Neural crest cell (in vitro differentiated cells): ENCODE data around the gene FOXN1. TPM values are rescaled to one million over a fixed set of nuclear protein-coding genes. Genes with fewer than 3 reads are reported as not detected.

ENCODE experiments used
- DNase-seq: peaks from one replicate; pipeline ENCODE4 v3.0.0; 2021; ENCODE audit warnings: low read depth, mixed read lengths, low spot score
- H3K27ac Mint-ChIP-seq: one replicate; pipeline ENCODE4 v1.8.0; 2021; ENCODE audit warnings: mild to moderate bottlenecking, mixed read lengths; ENCODE audit not compliant: unreplicated experiment
- H3K27me3 Mint-ChIP-seq: 2 replicates; pipeline ENCODE4 v1.8.0; 2021; ENCODE audit warnings: low read depth, mild to moderate bottlenecking, mixed read lengths
- H3K36me3 Mint-ChIP-seq: 2 replicates; pipeline ENCODE4 v1.8.0; 2021; ENCODE audit warnings: low read depth, mild to moderate bottlenecking, mixed read lengths
- H3K4me1 Mint-ChIP-seq: 2 replicates; pipeline ENCODE4 v1.8.0; 2021; ENCODE audit warnings: mixed read lengths
- H3K4me3 Mint-ChIP-seq: one replicate; pipeline ENCODE4 v1.8.0; 2021; ENCODE audit warnings: mild to moderate bottlenecking, mixed read lengths
- H3K9me3 Mint-ChIP-seq: 2 replicates; pipeline ENCODE4 v1.8.0; 2021; ENCODE audit warnings: mixed read lengths
- total RNA-seq: library from RNA; stranded (reverse); gene quantifications from 2 replicates; pipeline ENCODE4 v1.2.1, GENCODE V29; 2021
- TF ChIP-seq, protein P1 (sequence below): fragments of 200-600 bp; sonication (generic); conservative IDR thresholded peaks from 2 replicates; pipeline ENCODE4 v1.5.0; 2021; ENCODE audit warnings: antibody characterized with exemption, mild to moderate bottlenecking

Gene FOXN1
- total RNA-seq, 1 donor from 2014 or later = not detected

DNA sequence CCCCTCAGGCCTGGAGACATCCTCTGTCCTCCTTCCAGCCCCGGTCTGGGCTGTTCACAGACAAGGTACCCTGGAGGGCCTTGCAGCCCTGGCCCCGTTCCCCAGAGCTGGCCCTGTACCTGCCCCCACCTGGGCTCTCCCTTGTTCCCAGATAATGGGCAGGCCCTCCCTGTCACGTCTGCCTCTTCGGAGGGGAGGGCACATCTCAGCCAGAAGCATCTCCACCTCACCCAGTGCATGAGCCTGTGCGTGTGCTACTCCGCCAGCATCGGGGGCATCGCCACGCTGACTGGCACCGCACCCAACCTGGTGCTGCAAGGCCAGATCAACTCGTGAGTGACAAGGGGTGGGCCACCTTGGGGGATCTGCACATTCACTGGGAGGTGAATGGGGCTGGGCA is 14.9 kb upstream of the FOXN1 start:
- no peak overlapping the region for H3K4me3 Mint-ChIP-seq
- H3K27ac Mint-ChIP-seq = no peak overlapping the region
- H3K9me3 Mint-ChIP-seq = no peaks in the 10 kb centered on the region
- no peaks in the 10 kb centered on the region for H3K36me3 Mint-ChIP-seq
- TF ChIP-seq, protein P1, sequence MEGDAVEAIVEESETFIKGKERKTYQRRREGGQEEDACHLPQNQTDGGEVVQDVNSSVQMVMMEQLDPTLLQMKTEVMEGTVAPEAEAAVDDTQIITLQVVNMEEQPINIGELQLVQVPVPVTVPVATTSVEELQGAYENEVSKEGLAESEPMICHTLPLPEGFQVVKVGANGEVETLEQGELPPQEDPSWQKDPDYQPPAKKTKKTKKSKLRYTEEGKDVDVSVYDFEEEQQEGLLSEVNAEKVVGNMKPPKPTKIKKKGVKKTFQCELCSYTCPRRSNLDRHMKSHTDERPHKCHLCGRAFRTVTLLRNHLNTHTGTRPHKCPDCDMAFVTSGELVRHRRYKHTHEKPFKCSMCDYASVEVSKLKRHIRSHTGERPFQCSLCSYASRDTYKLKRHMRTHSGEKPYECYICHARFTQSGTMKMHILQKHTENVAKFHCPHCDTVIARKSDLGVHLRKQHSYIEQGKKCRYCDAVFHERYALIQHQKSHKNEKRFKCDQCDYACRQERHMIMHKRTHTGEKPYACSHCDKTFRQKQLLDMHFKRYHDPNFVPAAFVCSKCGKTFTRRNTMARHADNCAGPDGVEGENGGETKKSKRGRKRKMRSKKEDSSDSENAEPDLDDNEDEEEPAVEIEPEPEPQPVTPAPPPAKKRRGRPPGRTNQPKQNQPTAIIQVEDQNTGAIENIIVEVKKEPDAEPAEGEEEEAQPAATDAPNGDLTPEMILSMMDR = no peak
- DNase-seq = no peak
- peaks cover 3% of the 10 kb centered on the region for H3K4me1 Mint-ChIP-seq
- peaks cover 2% of the 10 kb centered on the region for H3K27me3 Mint-ChIP-seq

DNA sequence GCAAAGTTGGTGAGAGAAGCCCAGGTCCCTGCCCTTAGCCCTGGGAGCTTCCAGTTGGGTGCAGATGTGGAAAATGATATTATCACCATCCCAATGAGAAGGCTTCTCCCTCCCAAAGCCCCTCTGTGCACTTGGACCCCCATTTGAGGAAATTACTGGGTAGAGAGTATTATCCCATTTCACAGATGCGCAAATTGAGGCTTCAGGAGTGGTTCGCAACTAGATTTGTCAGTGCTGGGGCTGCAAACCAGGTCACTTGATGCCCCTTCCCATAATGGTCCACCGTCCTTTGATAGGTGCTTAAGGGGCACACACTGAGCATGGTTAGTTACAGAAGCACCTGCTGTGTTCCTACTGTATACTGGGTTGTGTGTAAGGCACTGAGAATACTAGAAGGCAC is 14.3 kb upstream of the FOXN1 start:
- no peaks in the 10 kb centered on the region for H3K9me3 Mint-ChIP-seq
- no peak for DNase-seq
- peaks cover 2% of the 10 kb centered on the region for H3K27me3 Mint-ChIP-seq
- peaks cover 3% of the 10 kb centered on the region for H3K4me1 Mint-ChIP-seq
- TF ChIP-seq, protein P1 = no peak
- no peaks in the 10 kb centered on the region for H3K36me3 Mint-ChIP-seq
- no peak overlapping the region for H3K4me3 Mint-ChIP-seq
- H3K27ac Mint-ChIP-seq = no peak overlapping the region

DNA sequence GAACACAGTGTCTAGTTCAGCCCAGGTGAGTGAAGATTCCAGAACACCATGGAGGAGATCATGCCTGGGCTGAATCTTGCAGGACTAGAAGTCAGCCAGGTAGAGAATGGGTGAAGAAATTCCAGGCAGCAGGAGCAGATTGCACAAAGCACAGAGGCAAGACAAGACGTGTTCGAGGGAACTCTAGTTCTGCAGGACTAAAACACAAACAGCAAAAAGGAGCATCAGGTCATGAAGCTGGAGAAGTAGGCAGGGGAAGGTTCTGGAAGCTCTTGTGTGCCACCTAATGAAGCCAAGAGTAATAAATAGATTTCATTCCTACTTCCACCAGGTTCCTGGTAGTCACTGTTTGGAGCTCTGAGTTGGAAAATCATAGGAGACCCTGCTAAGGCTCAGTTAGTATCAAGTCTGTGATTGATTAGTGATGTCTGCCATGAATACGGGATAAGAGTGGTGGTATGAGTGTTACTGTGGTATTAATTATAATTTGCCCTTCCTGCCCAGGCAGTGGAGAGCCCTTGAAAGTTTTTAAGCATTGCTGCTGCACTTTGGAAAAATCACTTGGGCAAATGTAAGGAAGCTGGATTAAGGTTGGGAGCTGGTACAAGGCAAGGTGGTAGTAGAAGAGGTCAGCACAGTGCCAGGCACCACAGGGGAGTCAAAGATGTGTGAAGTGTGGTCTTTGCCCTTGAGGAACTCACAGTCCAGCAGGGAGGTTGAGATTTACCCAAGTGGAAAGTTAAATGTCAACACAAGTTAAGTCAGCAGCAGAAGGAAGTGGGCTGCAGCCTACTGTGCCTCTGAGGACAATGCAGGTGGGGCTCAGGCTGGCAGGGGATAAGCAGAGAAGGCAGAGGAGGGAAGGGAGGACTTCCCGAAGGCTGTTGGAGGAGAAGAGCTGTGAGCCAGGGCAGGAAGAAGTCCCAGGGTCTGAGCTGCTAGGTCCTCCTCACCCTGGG is 13.5 kb upstream of the FOXN1 start:
- H3K27ac Mint-ChIP-seq = no peak overlapping the region

DNA sequence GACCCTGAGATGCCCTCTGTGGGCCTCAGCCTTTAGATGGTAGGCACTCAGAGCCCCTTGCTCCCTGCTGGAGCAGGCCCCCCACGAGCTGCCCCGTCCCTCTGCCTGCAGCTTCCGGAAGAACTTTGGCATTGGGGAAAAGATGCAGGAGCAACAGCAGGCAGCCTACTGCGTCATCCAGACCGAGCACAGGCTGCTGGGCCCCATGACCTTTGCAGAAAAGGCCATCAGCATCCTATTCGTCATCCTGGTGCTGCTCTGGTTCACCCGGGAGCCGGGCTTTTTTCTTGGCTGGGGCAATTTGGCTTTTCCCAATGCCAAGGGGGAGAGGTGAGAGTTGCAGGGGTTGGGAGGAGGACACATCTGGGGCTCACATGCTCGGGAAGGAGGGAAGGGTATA is 12.7 kb upstream of the FOXN1 start:
- H3K27ac Mint-ChIP-seq = peak overlapping the region; percentile 43
- TF ChIP-seq, protein P1 = no peak
- no peaks in the 10 kb centered on the region for H3K36me3 Mint-ChIP-seq
- no peaks in the 10 kb centered on the region for H3K9me3 Mint-ChIP-seq
- DNase-seq = no peak
- H3K4me3 Mint-ChIP-seq = no peak overlapping the region
- peaks cover 3% of the 10 kb centered on the region for H3K4me1 Mint-ChIP-seq
- peaks cover 2% of the 10 kb centered on the region for H3K27me3 Mint-ChIP-seq

More for the DNA sequence above, 13.5 kb upstream of the FOXN1 start:
- H3K4me1 Mint-ChIP-seq = peaks cover 3% of the 10 kb centered on the region
- H3K27me3 Mint-ChIP-seq = peaks cover 2% of the 10 kb centered on the region
- TF ChIP-seq, protein P1 = no peak
- no peaks in the 10 kb centered on the region for H3K36me3 Mint-ChIP-seq
- DNase-seq = no peak
- no peak overlapping the region for H3K4me3 Mint-ChIP-seq
- no peaks in the 10 kb centered on the region for H3K9me3 Mint-ChIP-seq

DNA sequence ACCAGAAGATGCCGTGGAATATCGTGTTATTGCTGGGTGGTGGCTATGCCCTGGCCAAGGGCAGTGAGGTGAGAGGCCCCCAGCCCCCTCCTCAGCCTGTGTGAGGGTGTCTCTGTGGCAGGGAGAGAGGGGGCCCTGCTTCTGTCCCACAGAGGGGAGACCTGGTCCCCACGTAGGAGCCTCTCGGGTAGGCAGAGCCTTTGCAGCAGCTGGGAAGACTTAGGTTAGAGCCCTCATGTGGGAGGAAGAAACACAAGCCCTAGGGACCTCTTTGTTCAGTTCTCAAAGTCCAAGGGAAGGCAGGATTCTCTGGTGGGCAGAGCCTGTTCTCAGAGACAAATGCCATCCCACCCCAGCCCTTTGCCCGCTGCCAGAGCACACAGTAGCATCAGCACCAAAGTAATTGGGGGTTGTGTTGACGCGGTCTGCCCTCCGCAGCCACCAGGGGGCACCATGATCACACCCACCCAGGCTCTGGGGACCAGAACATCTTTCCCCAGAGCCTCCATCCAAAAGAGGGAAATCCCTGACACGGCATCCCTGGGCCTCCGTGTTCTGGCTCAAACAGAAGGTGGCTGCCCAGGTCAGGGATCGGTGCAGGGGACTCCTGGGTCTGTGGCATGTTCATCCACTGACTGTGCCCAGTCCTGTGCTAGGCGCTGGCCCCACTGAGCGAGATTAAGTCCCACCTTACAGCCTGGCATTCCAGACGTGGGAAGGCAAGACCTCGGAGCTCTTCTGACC is 11.5 kb upstream of the FOXN1 start:
- DNase-seq = peak; percentile 91
- H3K36me3 Mint-ChIP-seq = no peaks in the 10 kb centered on the region
- H3K4me1 Mint-ChIP-seq = peaks cover 3% of the 10 kb centered on the region
- no peak overlapping the region for H3K27ac Mint-ChIP-seq
- no peak overlapping the region for H3K4me3 Mint-ChIP-seq
- H3K9me3 Mint-ChIP-seq = no peaks in the 10 kb centered on the region
- TF ChIP-seq, protein P1 = peak; percentile 89
- peaks cover 2% of the 10 kb centered on the region for H3K27me3 Mint-ChIP-seq
